BJ (cell line): Measurements from ENCODE around the gene KDM2A. TPM values are rescaled to one million over a fixed set of nuclear protein-coding genes. Genes with fewer than 3 reads are reported as not detected.

ENCODE experiments used
- CTCF ChIA-PET: fragments of 350-600 bp; formaldehyde crosslinking; extraction: SDS; loops from one replicate; lab custom pipeline; 2021; ENCODE audit warnings: antibody characterized with exemption, inconsistent platforms; lab: Yijun Ruan, JAX
- POLR2A ChIA-PET: fragments of 300-600 bp; sonication (Branson Sonifier 250); formaldehyde crosslinking; extraction: SDS; loops from one replicate; lab custom pipeline; 2021; ENCODE audit warnings: antibody characterized with exemption; lab: Charles Lee
- DNase-seq: peaks from one replicate; pipeline ENCODE4 v3.0.0-alpha.2; 2011; ENCODE audit warnings: low read depth
- H3K27me3 ChIP-seq: 2 replicates; pipeline ENCODE4 v1.6.0; 2011; ENCODE audit warnings: low read length; ENCODE audit not compliant: control insufficient read depth, insufficient read depth
- H3K36me3 ChIP-seq: 2 replicates; pipeline ENCODE4 v1.5.1; 2011; ENCODE audit warnings: low read length; ENCODE audit not compliant: control insufficient read depth, insufficient read depth
- H3K4me3 ChIP-seq: 2 replicates; pipeline ENCODE4 v1.5.1; 2011; ENCODE audit warnings: low read depth, mild to moderate bottlenecking, control low read depth, low read length
- CTCF ChIP-seq: IDR thresholded peaks from 2 replicates; pipeline ENCODE4 v1.5.1; 2011; ENCODE audit warnings: low read depth, mild to moderate bottlenecking, control low read depth, inconsistent platforms, low read length, moderate library complexity; ENCODE audit not compliant: insufficient read depth
- polyA plus RNA-seq: library from polyadenylated mRNA; depleted of rRNA; stranded (reverse); fragments of >200 nt; gene quantifications from 2 replicates; pipeline ENCODE4 v1.2.3, GENCODE V29; 2011

Gene KDM2A
- polyA plus RNA-seq, 1 experiment = 63.5 TPM

GRCh38 chr11:67211656-67212436 is 92.8 kb downstream of the KDM2A start:
- POLR2A ChIA-PET = no interaction called here

GRCh38 chr11:67213178-67213621 is 94.1 kb downstream of the KDM2A start:
- no peak for TF ChIP-seq CTCF
- no peak for DNase-seq
- no peaks in the 10 kb centered on the region for H3K27me3 ChIP-seq
- H3K36me3 ChIP-seq = peaks cover 9% of the 10 kb centered on the region
- no peak overlapping the region for H3K4me3 ChIP-seq
- CTCF ChIA-PET = interaction anchor here (0.7 to 0.8 kb wide), 2 partner anchors 30 to 1143 kb away, joined by 3 read pairs; no protein-coding TSS in a partner anchor
- POLR2A ChIA-PET = no interaction called here

More at GRCh38 chr11:67211656-67212436, 92.8 kb downstream of the KDM2A start:
- no peaks in the 10 kb centered on the region for H3K27me3 ChIP-seq
- no peak overlapping the region for H3K4me3 ChIP-seq
- TF ChIP-seq CTCF = no peak
- CTCF ChIA-PET = interaction anchor here (0.8 kb wide), 1 partner anchor 28 kb away, joined by 3 read pairs; no protein-coding TSS in a partner anchor
- DNase-seq = no peak
- H3K36me3 ChIP-seq = peaks cover 10% of the 10 kb centered on the region

- Histone ChIP-seq H3K36me3 (peaks cover 17% of the 10 kb centered on the region), H3K27me3 (no peaks in the 10 kb centered on the region), H3K4me3 (no peak overlapping the region)
- ChIA-PET CTCF (no interaction called here), POLR2A (no interaction called here)
- no peak for TF ChIP-seq CTCF
- DNase-seq = no peak
Observed at GRCh38 chr11:67227726-67228125, 108.7 kb downstream of the KDM2A start.

- ChIA-PET POLR2A (no interaction called here), CTCF (interaction anchor here (1.2 kb wide), 1 partner anchor 9 kb away, joined by 5 read pairs; no protein-coding TSS in a partner anchor)
- Histone ChIP-seq H3K4me3 (no peak overlapping the region), H3K27me3 (no peaks in the 10 kb centered on the region), H3K36me3 (peaks cover 15% of the 10 kb centered on the region)
- no peak for TF ChIP-seq CTCF
- no peak for DNase-seq
Observed at GRCh38 chr11:67230406-67230805, 111.3 kb downstream of the KDM2A start.

GRCh38 chr11:67230886-67231285 is 111.8 kb downstream of the KDM2A start:
- Histone ChIP-seq H3K4me3 (no peak overlapping the region), H3K36me3 (peaks cover 13% of the 10 kb centered on the region), H3K27me3 (no peaks in the 10 kb centered on the region)
- ChIA-PET POLR2A (no interaction called here), CTCF (interaction anchor here (1.2 kb wide), 1 partner anchor 9 kb away, joined by 5 read pairs; no protein-coding TSS in a partner anchor)
- no peak for TF ChIP-seq CTCF
- DNase-seq = no peak
